ENCODE measurements around the gene LKAAEAR1. TPM values are rescaled to one million over a fixed set of nuclear protein-coding genes. Genes with fewer than 3 reads are reported as not detected.
A peak's percentile ranks its signal among the peaks of the same experiment; 100 is the strongest.

Gene LKAAEAR1
- total and polyA plus RNA-seq, 2 of the 13 experiments (the other 11 are each of a cell fraction or from before 2014, with no cell fraction given) = not detected

DNA sequence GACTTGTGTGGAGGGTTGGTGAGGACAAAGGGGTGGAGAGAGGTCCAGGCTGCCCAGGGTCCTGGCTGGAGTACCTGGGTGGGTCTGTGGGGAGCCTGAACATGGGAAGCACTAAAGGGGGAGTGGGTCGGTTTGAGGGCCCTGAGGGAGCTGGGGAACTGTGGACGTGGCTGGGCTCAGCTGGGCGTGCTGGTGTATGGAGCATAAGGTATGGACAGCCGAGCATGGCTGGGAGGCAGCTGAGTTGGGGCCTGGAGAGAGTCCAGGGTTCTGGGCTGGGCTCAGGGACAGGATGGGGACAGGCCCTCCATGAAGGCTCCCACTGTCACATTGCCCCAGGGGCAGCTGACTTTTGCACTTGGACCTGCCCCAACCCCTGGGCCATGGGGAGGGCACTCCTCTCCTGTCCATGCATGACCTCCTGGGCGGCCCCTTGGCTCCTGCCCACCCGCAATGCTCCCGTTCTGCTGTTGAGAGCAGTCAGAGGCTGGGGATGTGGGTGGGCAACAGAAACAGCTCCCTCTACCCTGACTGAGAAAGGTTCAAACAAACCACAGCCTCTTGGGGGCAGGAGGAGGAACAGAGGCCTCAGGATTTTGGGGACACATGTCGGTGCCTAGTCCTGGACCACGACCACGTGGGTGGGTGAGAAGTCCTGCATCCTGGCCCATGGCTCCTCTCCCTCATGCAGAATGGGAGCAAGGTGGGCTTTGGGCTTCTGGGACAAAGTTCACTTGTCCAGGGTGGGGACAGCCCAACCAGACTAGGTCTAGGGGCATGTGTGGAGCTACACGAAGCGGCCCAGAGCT, 43.8 kb downstream of the LKAAEAR1 start (continued):
- TF ChIP-seq, protein P1, sequence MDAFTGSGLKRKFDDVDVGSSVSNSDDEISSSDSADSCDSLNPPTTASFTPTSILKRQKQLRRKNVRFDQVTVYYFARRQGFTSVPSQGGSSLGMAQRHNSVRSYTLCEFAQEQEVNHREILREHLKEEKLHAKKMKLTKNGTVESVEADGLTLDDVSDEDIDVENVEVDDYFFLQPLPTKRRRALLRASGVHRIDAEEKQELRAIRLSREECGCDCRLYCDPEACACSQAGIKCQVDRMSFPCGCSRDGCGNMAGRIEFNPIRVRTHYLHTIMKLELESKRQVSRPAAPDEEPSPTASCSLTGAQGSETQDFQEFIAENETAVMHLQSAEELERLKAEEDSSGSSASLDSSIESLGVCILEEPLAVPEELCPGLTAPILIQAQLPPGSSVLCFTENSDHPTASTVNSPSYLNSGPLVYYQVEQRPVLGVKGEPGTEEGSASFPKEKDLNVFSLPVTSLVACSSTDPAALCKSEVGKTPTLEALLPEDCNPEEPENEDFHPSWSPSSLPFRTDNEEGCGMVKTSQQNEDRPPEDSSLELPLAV (CRISPR knock-in tag; conservative IDR thresholded peaks at IDR 0.05; ENCODE audit: low read depth) = no peak
- TF ChIP-seq, protein P2, sequence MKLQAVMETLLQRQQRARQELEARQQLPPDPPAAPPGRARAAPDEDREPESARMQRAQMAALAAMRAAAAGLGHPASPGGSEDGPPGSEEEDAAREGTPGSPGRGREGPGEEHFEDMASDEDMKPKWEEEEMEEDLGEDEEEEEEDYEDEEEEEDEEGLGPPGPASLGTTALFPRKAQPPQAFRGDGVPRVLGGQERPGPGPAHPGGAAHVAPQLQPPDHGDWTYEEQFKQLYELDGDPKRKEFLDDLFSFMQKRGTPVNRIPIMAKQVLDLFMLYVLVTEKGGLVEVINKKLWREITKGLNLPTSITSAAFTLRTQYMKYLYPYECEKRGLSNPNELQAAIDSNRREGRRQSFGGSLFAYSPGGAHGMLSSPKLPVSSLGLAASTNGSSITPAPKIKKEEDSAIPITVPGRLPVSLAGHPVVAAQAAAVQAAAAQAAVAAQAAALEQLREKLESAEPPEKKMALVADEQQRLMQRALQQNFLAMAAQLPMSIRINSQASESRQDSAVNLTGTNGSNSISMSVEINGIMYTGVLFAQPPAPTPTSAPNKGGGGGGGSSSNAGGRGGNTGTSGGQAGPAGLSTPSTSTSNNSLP (IDR thresholded peaks at IDR 0.05; ENCODE audit: low read depth, low read length) = no peak
- TF ChIP-seq ZNF282 (IDR thresholded peaks at IDR 0.05; ENCODE audit: partially characterized antibody) (no peak), ZNF773 (CRISPR knock-in tag; IDR thresholded peaks at IDR 0.05; ENCODE audit: borderline replicate concordance) (no peak), ZNF577 (CRISPR knock-in tag; IDR thresholded peaks at IDR 0.05; ENCODE audit: borderline replicate concordance, low read depth) (no peak), HOXA7 (CRISPR knock-in tag; IDR thresholded peaks at IDR 0.05) (no peak), ZC3H13 (CRISPR knock-in tag; IDR thresholded peaks at IDR 0.05) (peak; percentile 82; the same call in 1 of the 2 replicates), ZBTB42 (CRISPR knock-in tag; IDR thresholded peaks at IDR 0.05) (peak; percentile 79; the same call in 1 of the 2 replicates), ZFP82 (CRISPR knock-in tag; IDR thresholded peaks at IDR 0.05; ENCODE audit: borderline replicate concordance) (no peak), SRF (IDR thresholded peaks at IDR 0.05; ENCODE audit: low read depth, low read length) (no peak), KDM2A (CRISPR knock-in tag; IDR thresholded peaks at IDR 0.05; ENCODE audit: borderline replicate concordance, low read depth) (peak; percentile 63), ZNF317 (CRISPR knock-in tag; IDR thresholded peaks at IDR 0.05) (peak; percentile 57), GLI4 (CRISPR knock-in tag; IDR thresholded peaks at IDR 0.05; ENCODE audit: borderline replicate concordance) (no peak), ZSCAN30 (CRISPR knock-in tag; IDR thresholded peaks at IDR 0.05) (no peak), RAD21 (CRISPR knock-in tag; IDR thresholded peaks at IDR 0.05) (no peak; the same call in 1 of the 2 replicates), ZNF446 (CRISPR knock-in tag; IDR thresholded peaks at IDR 0.05) (no peak), ZNF431 (CRISPR knock-in tag; IDR thresholded peaks at IDR 0.05; ENCODE audit: borderline replicate concordance, low read depth) (no peak)
- TF ChIP-seq, protein P3, sequence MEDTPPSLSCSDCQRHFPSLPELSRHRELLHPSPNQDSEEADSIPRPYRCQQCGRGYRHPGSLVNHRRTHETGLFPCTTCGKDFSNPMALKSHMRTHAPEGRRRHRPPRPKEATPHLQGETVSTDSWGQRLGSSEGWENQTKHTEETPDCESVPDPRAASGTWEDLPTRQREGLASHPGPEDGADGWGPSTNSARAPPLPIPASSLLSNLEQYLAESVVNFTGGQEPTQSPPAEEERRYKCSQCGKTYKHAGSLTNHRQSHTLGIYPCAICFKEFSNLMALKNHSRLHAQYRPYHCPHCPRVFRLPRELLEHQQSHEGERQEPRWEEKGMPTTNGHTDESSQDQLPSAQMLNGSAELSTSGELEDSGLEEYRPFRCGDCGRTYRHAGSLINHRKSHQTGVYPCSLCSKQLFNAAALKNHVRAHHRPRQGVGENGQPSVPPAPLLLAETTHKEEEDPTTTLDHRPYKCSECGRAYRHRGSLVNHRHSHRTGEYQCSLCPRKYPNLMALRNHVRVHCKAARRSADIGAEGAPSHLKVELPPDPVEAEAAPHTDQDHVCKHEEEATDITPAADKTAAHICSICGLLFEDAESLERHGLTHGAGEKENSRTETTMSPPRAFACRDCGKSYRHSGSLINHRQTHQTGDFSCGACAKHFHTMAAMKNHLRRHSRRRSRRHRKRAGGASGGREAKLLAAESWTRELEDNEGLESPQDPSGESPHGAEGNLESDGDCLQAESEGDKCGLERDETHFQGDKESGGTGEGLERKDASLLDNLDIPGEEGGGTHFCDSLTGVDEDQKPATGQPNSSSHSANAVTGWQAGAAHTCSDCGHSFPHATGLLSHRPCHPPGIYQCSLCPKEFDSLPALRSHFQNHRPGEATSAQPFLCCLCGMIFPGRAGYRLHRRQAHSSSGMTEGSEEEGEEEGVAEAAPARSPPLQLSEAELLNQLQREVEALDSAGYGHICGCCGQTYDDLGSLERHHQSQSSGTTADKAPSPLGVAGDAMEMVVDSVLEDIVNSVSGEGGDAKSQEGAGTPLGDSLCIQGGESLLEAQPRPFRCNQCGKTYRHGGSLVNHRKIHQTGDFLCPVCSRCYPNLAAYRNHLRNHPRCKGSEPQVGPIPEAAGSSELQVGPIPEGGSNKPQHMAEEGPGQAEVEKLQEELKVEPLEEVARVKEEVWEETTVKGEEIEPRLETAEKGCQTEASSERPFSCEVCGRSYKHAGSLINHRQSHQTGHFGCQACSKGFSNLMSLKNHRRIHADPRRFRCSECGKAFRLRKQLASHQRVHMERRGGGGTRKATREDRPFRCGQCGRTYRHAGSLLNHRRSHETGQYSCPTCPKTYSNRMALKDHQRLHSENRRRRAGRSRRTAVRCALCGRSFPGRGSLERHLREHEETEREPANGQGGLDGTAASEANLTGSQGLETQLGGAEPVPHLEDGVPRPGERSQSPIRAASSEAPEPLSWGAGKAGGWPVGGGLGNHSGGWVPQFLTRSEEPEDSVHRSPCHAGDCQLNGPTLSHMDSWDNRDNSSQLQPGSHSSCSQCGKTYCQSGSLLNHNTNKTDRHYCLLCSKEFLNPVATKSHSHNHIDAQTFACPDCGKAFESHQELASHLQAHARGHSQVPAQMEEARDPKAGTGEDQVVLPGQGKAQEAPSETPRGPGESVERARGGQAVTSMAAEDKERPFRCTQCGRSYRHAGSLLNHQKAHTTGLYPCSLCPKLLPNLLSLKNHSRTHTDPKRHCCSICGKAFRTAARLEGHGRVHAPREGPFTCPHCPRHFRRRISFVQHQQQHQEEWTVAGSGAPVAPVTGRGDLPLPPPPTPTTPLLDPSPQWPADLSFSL (CRISPR knock-in tag; IDR thresholded peaks at IDR 0.05) = peak; percentile 8; the same call in 1 of the 2 replicates
- TF ChIP-seq, protein P4, sequence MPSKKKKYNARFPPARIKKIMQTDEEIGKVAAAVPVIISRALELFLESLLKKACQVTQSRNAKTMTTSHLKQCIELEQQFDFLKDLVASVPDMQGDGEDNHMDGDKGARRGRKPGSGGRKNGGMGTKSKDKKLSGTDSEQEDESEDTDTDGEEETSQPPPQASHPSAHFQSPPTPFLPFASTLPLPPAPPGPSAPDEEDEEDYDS (CRISPR knock-in tag; IDR thresholded peaks at IDR 0.05) = no peak

Data from HepG2 (cell line).